C4-2B (cell line): ENCODE results near the gene GRN.
A peak's percentile ranks its signal among the peaks of the same experiment; 100 is the strongest.
"Not testable (repeated sequence)": the region's sequence is repeated elsewhere in the genome, so short reads cannot be mapped to it uniquely, and the experiment has no call there.

Experiments used
- H3K27ac ChIP-seq: fragments of 450-650 bp; 2 replicates; pipeline ENCODE4 v1.5.1; 2017
- CTCF ChIP-seq: fragments of 450-650 bp; conservative IDR thresholded peaks from 2 replicates; pipeline ENCODE4 v1.5.1; 2017; ENCODE audit warnings: mild to moderate bottlenecking
- ZFX ChIP-seq: fragments of 450-650 bp; IDR thresholded peaks from 2 replicates; pipeline ENCODE4 v1.6.1; 2017

GRN gene

GRCh38 chr17:44385287-44386181 is 40.4 kb downstream of the GRN start:
- peak overlapping the region; percentile 55; the same call in 1 of the 2 replicates for H3K27ac ChIP-seq
- TF ChIP-seq ZFX (no peak), CTCF (peak; percentile 22; the same call in 1 of the 2 replicates)

GRCh38 chr17:44386182-44386525 is 41.1 kb downstream of the GRN start:
- TF ChIP-seq ZFX (no peak), CTCF (no peak)
- H3K27ac ChIP-seq: peak overlapping the region; percentile 55; the same call in 1 of the 2 replicates

GRCh38 chr17:44387804-44388203 is 42.7 kb downstream of the GRN start:
- TF ChIP-seq CTCF (no peak), ZFX (no peak)

GRCh38 chr17:44389281-44389680 is 44.2 kb downstream of the GRN start, which contains the start of gene ITGA2B:
ITGA2B (minus strand) TSS chr17:44389649; CDS start chr17:44389473, 176 bp downstream.
- TF ChIP-seq ZFX (no peak), CTCF (no peak)
- no peak within 1 kb of the TSS for H3K27ac ChIP-seq

More at GRCh38 chr17:44387804-44388203, 42.7 kb downstream of the GRN start:
- H3K27ac ChIP-seq: no peak overlapping the region

GRCh38 chr17:44389723-44390202 is 44.7 kb downstream of the GRN start:
- no peak for TF ChIP-seq ZFX
- TF ChIP-seq CTCF: no peak
- no peak overlapping the region for H3K27ac ChIP-seq

- H3K27ac ChIP-seq: no peak overlapping the region
- TF ChIP-seq ZFX: no peak
- no peak for TF ChIP-seq CTCF
Measured at GRCh38 chr17:44390250-44390870, 45.3 kb downstream of the GRN start.

GRCh38 chr17:44394112-44394511 is 49.0 kb downstream of the GRN start:
- not testable (repeated sequence) for H3K27ac ChIP-seq
